Transverse colon (tissue), 4 donors: ENCODE measurements around the gene TEX26. TPM values are rescaled to one million over a fixed set of nuclear protein-coding genes. Genes with fewer than 3 reads are reported as not detected.

ENCODE experiments used
- DNase-seq: peaks from one replicate; pipeline ENCODE4 v3.0.0-alpha.2; 2019
- H3K27ac ChIP-seq, 4 donors: fragments of 200-600 bp; sonication (generic); 2 replicates each; pipeline ENCODE4 v1.5.1; 2016 to 2018; ENCODE audit warnings: inconsistent platforms in 4 of 4
- H3K27me3 ChIP-seq: fragments of 200-600 bp; sonication (generic); 2 replicates; pipeline ENCODE4 v1.5.1; 2017; ENCODE audit warnings: inconsistent platforms
- H3K36me3 ChIP-seq, 4 donors: fragments of 200-600 bp; sonication (generic); 2 replicates each; pipeline ENCODE4 v1.5.1; 2017 to 2019; ENCODE audit warnings: inconsistent platforms in 4 of 4
- H3K4me1 ChIP-seq, 4 donors: fragments of 200-600 bp; sonication (generic); 2 replicates each; pipeline ENCODE4 v1.5.1; 2017 to 2020; ENCODE audit warnings: inconsistent platforms in 4 of 4
- H3K4me3 ChIP-seq, 4 donors: fragments of 200-600 bp; sonication (generic); 1 replicate in 1 of 4; 2 replicates in 3 of 4; pipeline versions ENCODE4 v1.5.1 to v1.6.1; 2017 to 2019; ENCODE audit warnings: inconsistent platforms in 4 of 4
- H3K9me3 ChIP-seq, 2 donors: fragments of 200-600 bp; sonication (generic); 2 replicates each; pipeline ENCODE4 v1.5.1; 2017 to 2019; ENCODE audit warnings: inconsistent platforms in 2 of 2
- CTCF ChIP-seq, 5 experiments: fragments of 200-600 bp in 3 of 5; fragments of 450-650 bp in 2 of 5; sonication (generic) in 3 of 5; IDR thresholded peaks; 1 replicate in 2 of 5; 2 replicates in 3 of 5; pipeline ENCODE4 v1.5.1; 2016 to 2017; ENCODE audit warnings: antibody characterized with exemption in 5 of 5, inconsistent platforms in 3 of 5, mild to moderate bottlenecking in 2 of 5, moderate library complexity in 1 of 5
- EP300 ChIP-seq: sonication (generic); formaldehyde crosslinking; IDR thresholded peaks from one replicate; pipeline ENCODE4 v1.6.1; 2017; ENCODE audit warnings: antibody characterized with exemption, low read depth
- POLR2A ChIP-seq: fragments of 450-650 bp; IDR thresholded peaks from one replicate; pipeline ENCODE4 v1.6.1; 2016; ENCODE audit warnings: antibody characterized with exemption, mild to moderate bottlenecking, moderate library complexity
- POLR2AphosphoS5 ChIP-seq, 3 donors: sonication (generic); formaldehyde crosslinking; IDR thresholded peaks; one replicate each; pipeline ENCODE4 v1.6.1; 2016; ENCODE audit warnings: antibody characterized with exemption in 3 of 3
- WGBS, 2 donors: methylation state at CpG; one replicate each; pipeline ENCODE4 v1.1.5; 2018; ENCODE audit warnings: low coverage in 1 of 2; 5-methylcytosine and 5-hydroxymethylcytosine counted together
- in situ Hi-C, 4 donors: fragments of 200-750 bp; cut with MboI; loops; one replicate each; pipeline versions ENCODE4 v1.15.0 to v1.15.1; 2017; ENCODE audit warnings: low sequenced_read_pairs in 3 of 4, low pct_ligation_motif_present in 1 of 4, low pct_unique_long_range_greater_than_20kb in 1 of 4
- intact Hi-C: fragments of 100-400 bp; cut with DNase I; formaldehyde crosslinking; loops from one replicate; pipeline ENCODE4 v1.15.1; 2023; ENCODE audit warnings: low total_unique reads
- total RNA-seq, 4 donors: library from RNA; depleted of rRNA; stranded (reverse); fragments of >200 nt; gene quantifications; one replicate each; pipeline ENCODE4 v1.1.0, GENCODE V29; 2016

The TEX26 gene
- total RNA-seq, 4 donors from 2014 or later: not detected

- WGBS, 2 donors: 85 to 100% methylated on average over 2 to 3 of the region's 3 CpGs
- H3K4me3 ChIP-seq: no peak overlapping the region
- H3K9me3 ChIP-seq: no peaks in the 10 kb centered on the region
- no peaks in the 10 kb centered on the region for H3K36me3 ChIP-seq
- no peak for TF ChIP-seq CTCF (IDR thresholded peaks at IDR 0.05)
- no peak for TF ChIP-seq POLR2AphosphoS5 (IDR thresholded peaks at IDR 0.05)
- TF ChIP-seq EP300: no peak
- TF ChIP-seq POLR2A: no peak
- H3K4me1 ChIP-seq: no peaks in the 10 kb centered on the region
- intact Hi-C loops: no loop called here
- in situ Hi-C loops: no loop called here
- no peaks in the 10 kb centered on the region for H3K27me3 ChIP-seq
- no peak for DNase-seq
- H3K27ac ChIP-seq: no peak overlapping the region
Observed at GRCh38 chr13:30889196-30889690, 43.2 kb upstream of the TEX26 start.

- Histone ChIP-seq H3K27ac (no peak overlapping the region), H3K27me3 (no peaks in the 10 kb centered on the region), H3K4me3 (no peak overlapping the region), H3K9me3 (no peaks in the 10 kb centered on the region), H3K4me1 (no peaks in the 10 kb centered on the region), H3K36me3 (no peaks in the 10 kb centered on the region)
- intact Hi-C loops: no loop called here
- no peak for DNase-seq
- in situ Hi-C loops: no loop called here
- no peak for TF ChIP-seq POLR2A
- peak in 2 of 5 experiments; percentile 8 to 11 for TF ChIP-seq CTCF (IDR thresholded peaks at IDR 0.05)
- 35% methylated on average over 6 of the region's 6 CpGs; no CpG with 5 or more reads in 1 of the 2 donors for WGBS, 2 donors
Observed at GRCh38 chr13:30892966-30893365, 39.5 kb upstream of the TEX26 start.

GRCh38 chr13:30895773-30896172, 36.7 kb upstream of the TEX26 start:
- Histone ChIP-seq H3K27me3 (no peaks in the 10 kb centered on the region), H3K4me3 (no peak overlapping the region), H3K36me3 (no peaks in the 10 kb centered on the region), H3K9me3 (no peaks in the 10 kb centered on the region), H3K27ac (peak overlapping the region in 1 of 4 donors; percentile 2), H3K4me1 (no peaks in the 10 kb centered on the region)
- no peak for DNase-seq
- intact Hi-C loops: loop anchor here (5.0 kb wide), 1 partner anchor 1378 kb away; no protein-coding TSS in a partner anchor
- TF ChIP-seq POLR2A (no peak), EP300 (no peak), POLR2AphosphoS5 (IDR thresholded peaks at IDR 0.05) (peak in 2 of 3 donors; percentile 19 to 30), CTCF (IDR thresholded peaks at IDR 0.05) (no peak)
- in situ Hi-C loops: no loop called here
- 60 to 72% methylated on average over 4 of the region's 4 CpGs for WGBS, 2 donors

GRCh38 chr13:30898070-30898469, 34.4 kb upstream of the TEX26 start:
- in situ Hi-C loops (no loop called here), intact Hi-C loops (loop anchor here (5.0 kb wide), 1 partner anchor 1381 kb away; no protein-coding TSS in a partner anchor)
- TF ChIP-seq POLR2AphosphoS5 (IDR thresholded peaks at IDR 0.05) (no peak), CTCF (IDR thresholded peaks at IDR 0.05) (no peak), EP300 (no peak), POLR2A (no peak)
- Histone ChIP-seq H3K27me3 (no peaks in the 10 kb centered on the region), H3K4me1 (no peaks in the 10 kb centered on the region), H3K9me3 (no peaks in the 10 kb centered on the region), H3K4me3 (no peak overlapping the region), H3K36me3 (no peaks in the 10 kb centered on the region), H3K27ac (no peak overlapping the region)
- DNase-seq: no peak
